WTC11 (cell line): ENCODE results near the gene KISS1R. TPM values are rescaled to one million over a fixed set of nuclear protein-coding genes. Genes with fewer than 3 reads are reported as not detected.

Experiments
- ATAC-seq: fragments of 200-7000 bp; cut with Tn5 transposase; 2 replicates; pipeline ENCODE4 v1.10.0; 2021; ENCODE audit warnings: mild to moderate bottlenecking, moderate library complexity
- CTCF ChIA-PET: fragments of 300-600 bp; sonication (Branson Sonifier 250); formaldehyde crosslinking; loops from one replicate; lab custom pipeline; 2021; ENCODE audit warnings: antibody characterized with exemption; lab: Charles Lee
- POLR2A ChIA-PET: fragments of 350-600 bp; sonication (Branson Sonifier 250); formaldehyde crosslinking; loops from one replicate; lab custom pipeline; 2021; ENCODE audit warnings: antibody characterized with exemption; lab: Charles Lee
- DNase-seq: peaks from one replicate; pipeline ENCODE4 v3.0.0; 2021; ENCODE audit warnings: low spot score
- H3K27ac Mint-ChIP-seq: 2 replicates; pipeline ENCODE4 v1.8.0; 2021; ENCODE audit warnings: mixed read lengths
- H3K27me3 Mint-ChIP-seq: 2 replicates; pipeline ENCODE4 v1.8.0; 2021; ENCODE audit warnings: low read depth, mild to moderate bottlenecking, moderate library complexity, mixed read lengths
- H3K36me3 Mint-ChIP-seq: 2 replicates; pipeline ENCODE4 v1.8.0; 2021; ENCODE audit warnings: mixed read lengths
- H3K4me1 Mint-ChIP-seq: 2 replicates; pipeline ENCODE4 v1.8.0; 2022; ENCODE audit warnings: mixed read lengths
- H3K4me3 Mint-ChIP-seq: 2 replicates; pipeline ENCODE4 v1.8.0; 2021; ENCODE audit warnings: mild to moderate bottlenecking, moderate library complexity, mixed read lengths
- H3K9me3 Mint-ChIP-seq: 2 replicates; pipeline ENCODE4 v1.8.0; 2021; ENCODE audit warnings: mixed read lengths
- ATF6 ChIP-seq: sonication (generic); formaldehyde crosslinking; IDR thresholded peaks from 2 replicates; pipeline ENCODE4 v1.8.1; 2023; ENCODE audit warnings: mild to moderate bottlenecking, missing genetic modification reagents
- CDX4 ChIP-seq: fragments of 250-450 bp; sonication (Bioruptor Pico); IDR thresholded peaks from 2 replicates; pipeline ENCODE4 v1.9.0; 2021; ENCODE audit warnings: moderate library complexity, mild to moderate bottlenecking, inconsistent platforms, borderline replicate concordance
- CREB1 ChIP-seq: sonication (generic); formaldehyde crosslinking; IDR thresholded peaks from 2 replicates; pipeline ENCODE4 v1.8.0; 2023; ENCODE audit warnings: mild to moderate bottlenecking, missing genetic modification reagents
- E2F1 ChIP-seq: sonication (generic); formaldehyde crosslinking; IDR thresholded peaks from 2 replicates; pipeline ENCODE4 v1.8.0; 2022; ENCODE audit warnings: mild to moderate bottlenecking, missing genetic modification reagents
- ETV6 ChIP-seq: sonication (generic); formaldehyde crosslinking; IDR thresholded peaks from 2 replicates; pipeline ENCODE4 v1.8.1; 2022; ENCODE audit warnings: mild to moderate bottlenecking, missing genetic modification reagents
- FOXP1 ChIP-seq: sonication (generic); formaldehyde crosslinking; IDR thresholded peaks from 2 replicates; pipeline ENCODE4 v1.8.0; 2022; ENCODE audit warnings: missing genetic modification reagents, mild to moderate bottlenecking, moderate library complexity, borderline replicate concordance
- GRHL2 ChIP-seq: fragments of 250-450 bp; sonication (Bioruptor Pico); IDR thresholded peaks from 2 replicates; pipeline ENCODE4 v1.8.0; 2022; ENCODE audit warnings: mild to moderate bottlenecking, moderate library complexity; ENCODE audit not compliant: insufficient replicate concordance, severe bottlenecking
- JUN ChIP-seq: sonication (generic); formaldehyde crosslinking; IDR thresholded peaks from 2 replicates; pipeline ENCODE4 v1.8.0; 2023; ENCODE audit warnings: mild to moderate bottlenecking, missing genetic modification reagents
- MAX ChIP-seq: sonication (generic); formaldehyde crosslinking; IDR thresholded peaks from 2 replicates; pipeline ENCODE4 v1.8.0; 2022; ENCODE audit warnings: mild to moderate bottlenecking, missing genetic modification reagents
- MYBL2 ChIP-seq: sonication (generic); formaldehyde crosslinking; IDR thresholded peaks from 2 replicates; pipeline ENCODE4 v1.8.1; 2023; ENCODE audit warnings: mild to moderate bottlenecking, moderate library complexity, missing genetic modification reagents
- PRRX2 ChIP-seq: fragments of 250-450 bp; sonication (Bioruptor Pico); IDR thresholded peaks from 2 replicates; pipeline ENCODE4 v1.8.0; 2021; ENCODE audit warnings: mild to moderate bottlenecking
- RELA ChIP-seq: sonication (generic); formaldehyde crosslinking; IDR thresholded peaks from 2 replicates; pipeline ENCODE4 v1.8.1; 2022; ENCODE audit warnings: missing genetic modification reagents, mild to moderate bottlenecking, borderline replicate concordance
- SMAD3 ChIP-seq: sonication (generic); formaldehyde crosslinking; IDR thresholded peaks from 2 replicates; pipeline ENCODE4 v1.8.0; 2022; ENCODE audit warnings: missing genetic modification reagents, mild to moderate bottlenecking, borderline replicate concordance
- STAT6 ChIP-seq: sonication (generic); formaldehyde crosslinking; conservative IDR thresholded peaks from 2 replicates; pipeline ENCODE4 v1.8.1; 2023; ENCODE audit warnings: mild to moderate bottlenecking, low read depth, missing genetic modification reagents, moderate library complexity
- USF2 ChIP-seq: sonication (generic); formaldehyde crosslinking; IDR thresholded peaks from 2 replicates; pipeline ENCODE4 v1.8.1; 2023; ENCODE audit warnings: mild to moderate bottlenecking, missing genetic modification reagents, moderate library complexity
- ZNF263 ChIP-seq: sonication (generic); formaldehyde crosslinking; IDR thresholded peaks from 2 replicates; pipeline ENCODE4 v1.8.1; 2022; ENCODE audit warnings: low read depth, mild to moderate bottlenecking, moderate library complexity, missing genetic modification reagents
- ZNF317 ChIP-seq: sonication (generic); formaldehyde crosslinking; IDR thresholded peaks from 2 replicates; pipeline ENCODE4 v1.8.1; 2023; ENCODE audit warnings: low read depth, mild to moderate bottlenecking, moderate library complexity, missing genetic modification reagents, borderline replicate concordance
- ZNF512 ChIP-seq: sonication (generic); formaldehyde crosslinking; IDR thresholded peaks from 2 replicates; pipeline ENCODE4 v1.8.1; 2022; ENCODE audit warnings: missing genetic modification reagents, borderline replicate concordance
- ZNF532 ChIP-seq: fragments of 250-450 bp; sonication (Bioruptor Pico); IDR thresholded peaks from 2 replicates; pipeline ENCODE4 v1.9.0; 2021; ENCODE audit warnings: mild to moderate bottlenecking, borderline replicate concordance
- total RNA-seq: library from RNA; stranded (reverse); gene quantifications from 3 replicates; pipeline ENCODE4 v1.2.3, GENCODE V29; 2021

The KISS1R gene
- total RNA-seq, 1 experiment from 2014 or later = 2.9 TPM

- no peak for TF ChIP-seq STAT6 (CRISPR knock-in tag)
These were observed 26.5 kb downstream of the KISS1R start (continued) for GRCh38 chr19:943551-944170.

- POLR2A ChIA-PET = no interaction called here
- DNase-seq = no peak
- TF ChIP-seq ZNF532 (CRISPR knock-in tag) (no peak), PRRX2 (CRISPR knock-in tag) (no peak), CREB1 (no peak), MAX (CRISPR knock-in tag) (no peak), SMAD3 (CRISPR knock-in tag) (no peak), MYBL2 (CRISPR knock-in tag) (no peak), ZNF263 (CRISPR knock-in tag) (no peak), FOXP1 (CRISPR knock-in tag) (no peak), GRHL2 (CRISPR knock-in tag) (no peak), ZNF317 (CRISPR knock-in tag) (no peak), CDX4 (CRISPR knock-in tag) (no peak), ZNF512 (CRISPR knock-in tag) (no peak), RELA (no peak), ATF6 (no peak), JUN (no peak), USF2 (CRISPR knock-in tag) (no peak), ETV6 (CRISPR knock-in tag) (no peak), E2F1 (CRISPR knock-in tag) (no peak)
- H3K4me3 Mint-ChIP-seq = no peak overlapping the region
- H3K36me3 Mint-ChIP-seq = peaks cover 29% of the 10 kb centered on the region
- no peak for ATAC-seq
- no peaks in the 10 kb centered on the region for H3K9me3 Mint-ChIP-seq
- CTCF ChIA-PET = interaction anchor here (0.8 kb wide), 1 partner anchor 14 kb away, joined by 3 read pairs; no protein-coding TSS in a partner anchor
- no peak overlapping the region for H3K27ac Mint-ChIP-seq
- no peaks in the 10 kb centered on the region for H3K4me1 Mint-ChIP-seq
- H3K27me3 Mint-ChIP-seq = no peaks in the 10 kb centered on the region
These were observed 27.0 kb downstream of the KISS1R start for GRCh38 chr19:944171-944567.
